ENCODE measurements around the gene TNN. TPM values are rescaled to one million over a fixed set of nuclear protein-coding genes. Genes with fewer than 3 reads are reported as not detected.
A peak's percentile ranks its signal among the peaks of the same experiment; 100 is the strongest.

TNN gene
- total RNA-seq, 1 donor from 2014 or later = 0.61 TPM

DNA sequence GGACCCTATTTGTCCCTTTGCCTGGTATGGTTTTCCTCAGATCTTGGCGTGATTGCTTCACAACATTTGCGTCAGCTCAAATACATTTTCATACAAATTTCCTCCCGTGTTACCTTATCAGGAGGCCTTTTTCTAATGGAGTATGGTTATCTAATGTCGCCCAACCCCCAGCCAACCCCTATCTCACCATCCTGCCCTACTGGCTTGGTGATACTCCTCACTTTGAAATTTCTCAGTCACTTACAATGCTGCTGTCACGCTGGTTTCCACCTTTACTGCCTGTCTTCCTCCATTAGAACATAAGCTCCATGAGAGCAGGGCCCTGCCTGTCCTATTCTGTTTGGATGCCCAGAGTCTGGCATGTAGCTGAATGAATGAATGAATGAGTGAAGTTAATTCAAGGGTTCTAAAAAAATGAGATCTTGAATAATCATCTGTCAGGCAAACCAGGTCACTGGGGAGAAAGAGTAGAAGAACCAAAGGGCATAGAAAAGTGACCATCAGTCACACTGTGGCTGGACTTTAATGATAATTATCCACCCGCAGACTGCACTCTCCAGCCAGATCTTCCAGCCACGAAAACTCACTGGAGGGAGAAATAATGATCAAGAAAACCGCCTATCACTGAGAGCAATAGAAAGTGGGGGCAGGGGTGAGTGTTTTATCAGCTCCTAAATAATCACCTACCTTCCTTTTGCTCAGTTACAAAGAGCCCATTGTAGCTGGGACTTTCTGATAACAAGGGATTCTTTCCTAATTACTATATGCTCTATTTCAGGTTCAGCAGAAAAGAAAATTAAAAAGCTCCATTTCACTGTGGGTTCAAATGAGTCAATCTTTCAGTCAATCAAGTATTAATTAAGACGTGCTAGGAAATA is 103.6 kb downstream of the TNN start:
- DNase-seq (ENCODE audit: low spot score) = no peak

GRCh38 chr1:175172503-175172902 is 104.9 kb downstream of the TNN start:
- DNase-seq (ENCODE audit: low spot score) = no peak

DNA sequence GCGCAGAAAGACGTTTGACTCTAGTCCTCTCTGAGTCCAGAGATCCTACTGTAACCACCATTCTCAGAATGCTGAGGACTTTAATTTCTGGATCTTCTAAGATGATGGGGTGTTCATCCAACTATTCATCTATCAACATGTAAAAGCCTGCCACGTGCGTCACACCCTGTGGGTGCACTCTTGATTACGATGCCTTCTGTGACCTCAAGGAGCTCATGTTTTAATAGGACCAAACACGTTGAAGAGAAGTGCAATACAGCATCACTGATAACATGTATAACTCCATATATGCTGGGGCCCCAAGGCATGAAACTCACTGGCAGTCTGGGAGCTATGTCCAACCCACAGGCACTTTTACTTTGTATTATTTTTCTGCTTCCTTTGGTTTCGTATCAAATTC is 105.9 kb downstream of the TNN start:
- DNase-seq (ENCODE audit: low spot score) = no peak

DNA sequence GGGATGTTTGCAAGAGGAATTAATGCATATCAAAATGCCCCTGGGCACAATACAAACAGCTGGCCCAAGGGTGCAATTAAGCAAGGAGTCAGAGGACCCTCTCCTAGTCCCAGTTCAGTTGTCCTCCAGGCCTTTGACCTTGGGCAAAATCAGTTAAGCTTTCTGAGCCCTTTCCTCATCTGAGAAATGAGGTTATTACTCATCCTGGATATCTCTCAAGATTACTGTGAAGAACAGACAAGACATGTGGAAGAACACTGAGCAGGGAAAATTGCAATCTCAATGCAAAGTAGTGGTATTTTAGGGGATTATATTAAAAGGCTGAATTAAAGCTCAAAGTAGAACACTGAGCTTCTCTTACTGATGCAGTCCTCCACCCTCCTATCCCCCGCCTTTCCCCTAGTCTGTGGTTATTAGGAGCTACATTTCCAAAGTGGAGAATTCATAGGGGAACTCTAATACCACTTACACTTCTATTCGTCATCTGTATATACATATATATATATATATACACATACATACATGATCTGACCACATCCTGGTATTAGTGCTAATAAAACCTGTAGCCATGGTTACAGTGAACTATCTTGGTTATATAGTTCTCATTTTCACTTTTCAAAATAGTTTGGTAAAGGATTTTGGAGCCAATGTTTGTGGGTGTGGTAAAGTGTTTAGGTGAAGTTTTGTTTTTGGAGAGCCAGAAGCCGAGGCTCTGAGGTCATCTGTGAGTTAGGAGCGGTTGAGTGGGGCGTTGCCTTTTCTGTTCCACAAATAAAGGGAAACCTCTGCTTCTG is 106.9 kb downstream of the TNN start:
- no peak for DNase-seq (ENCODE audit: low spot score)

DNA sequence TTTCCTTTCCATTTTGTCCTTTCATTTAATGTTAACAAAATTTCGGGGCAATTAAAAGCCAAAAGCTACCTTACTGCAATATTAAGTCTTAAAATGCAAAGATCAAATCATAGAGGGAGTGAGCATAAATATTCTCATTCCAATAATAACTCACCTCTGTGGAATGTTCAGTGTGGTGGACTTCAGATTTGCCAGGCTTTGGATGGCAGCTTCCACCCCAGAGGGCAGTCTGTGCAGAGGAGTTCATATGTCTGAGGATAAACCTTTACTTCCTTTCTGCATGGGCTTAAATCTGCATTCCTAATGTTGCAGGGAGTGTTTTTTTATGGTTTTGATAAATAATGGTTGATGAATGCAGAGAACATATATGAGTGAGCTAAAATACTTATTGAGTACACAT is 108.6 kb downstream of the TNN start:
- no peak for DNase-seq (ENCODE audit: low spot score)

DNA sequence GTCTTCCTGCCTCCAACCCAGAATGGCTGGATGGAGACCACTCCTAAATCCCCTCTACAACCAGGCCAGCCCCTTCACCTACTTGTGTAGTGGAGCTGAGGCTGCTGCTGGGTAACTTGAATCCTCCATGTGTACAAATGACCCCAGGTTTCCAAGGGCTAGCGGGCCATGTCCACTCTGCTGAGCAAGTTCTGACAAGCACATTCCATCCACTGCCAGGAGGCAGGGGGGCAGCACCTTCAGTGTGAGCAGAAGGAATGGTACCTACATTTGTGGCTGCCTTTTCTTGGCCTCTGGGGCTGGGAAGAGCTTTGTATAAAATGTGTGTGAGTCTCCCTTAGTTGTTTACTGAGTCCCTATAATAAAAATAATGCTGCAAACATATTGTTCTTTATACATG is 110.4 kb downstream of the TNN start:
- no peak for DNase-seq (ENCODE audit: low spot score)

GRCh38 chr1:175178456-175178855 is 110.8 kb downstream of the TNN start:
- no peak for DNase-seq (ENCODE audit: low spot score)

DNA sequence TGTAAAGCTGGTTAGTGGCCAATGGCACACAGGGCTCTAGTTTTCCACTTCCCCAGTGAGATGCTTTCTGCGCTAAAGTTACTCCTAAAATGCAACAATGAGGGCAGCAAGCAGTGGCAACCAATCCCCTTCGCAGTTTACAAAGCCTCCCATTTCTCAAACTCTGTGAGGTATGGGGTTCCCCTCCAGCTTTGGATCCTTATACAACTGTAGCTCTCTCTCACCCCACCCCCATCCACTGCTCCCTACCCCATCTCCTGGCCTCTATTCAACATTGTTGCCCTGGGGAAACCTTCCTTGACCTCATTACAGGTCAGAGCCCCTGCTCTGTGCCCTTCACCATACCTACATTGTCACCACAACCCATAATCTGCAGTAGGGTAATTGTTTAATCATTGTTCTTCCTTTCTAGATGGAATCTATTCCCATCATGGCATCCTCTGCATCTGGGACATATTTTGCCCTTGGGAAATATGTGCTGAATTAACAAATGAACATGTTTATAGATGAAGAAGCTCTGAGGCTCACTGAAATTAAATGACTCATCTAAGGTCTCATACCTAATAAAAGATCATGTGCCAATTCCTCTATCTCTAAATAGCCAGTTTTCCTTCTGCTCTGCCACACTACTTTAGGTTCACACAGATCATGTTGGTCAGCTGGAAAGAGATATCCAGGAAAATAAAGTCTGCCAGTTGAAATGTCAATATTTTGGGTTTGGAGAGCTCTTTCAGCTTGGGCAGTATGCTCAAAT is 112.4 kb downstream of the TNN start:
- no peak for DNase-seq (ENCODE audit: low spot score)

- DNase-seq (ENCODE audit: low spot score) = no peak
Measured at GRCh38 chr1:175182201-175182746, 114.6 kb downstream of the TNN start.

GRCh38 chr1:175183586-175183985 is 116.0 kb downstream of the TNN start:
- DNase-seq (ENCODE audit: low spot score) = no peak

DNA sequence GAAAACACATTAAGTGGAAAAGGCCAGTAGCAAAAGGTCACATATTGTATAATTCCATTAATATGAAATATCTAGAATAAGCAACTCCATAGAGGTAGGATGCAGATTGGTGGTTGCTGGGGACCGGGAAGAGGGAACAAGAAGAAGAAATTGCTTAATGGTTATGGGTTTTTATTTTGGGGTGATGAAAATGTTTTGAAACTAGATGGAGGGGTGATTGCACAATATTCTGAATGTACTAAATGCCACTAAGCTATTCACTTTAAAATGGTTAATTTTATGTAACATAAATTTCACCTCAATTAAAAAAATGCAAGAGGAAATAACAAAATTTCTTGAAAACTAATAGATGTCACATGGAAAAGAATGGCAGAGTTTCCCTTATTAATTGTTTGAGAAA is 118.3 kb downstream of the TNN start:
- no peak for DNase-seq (ENCODE audit: low spot score)

GRCh38 chr1:175186433-175187160 is 119.0 kb downstream of the TNN start:
- no peak for DNase-seq (ENCODE audit: low spot score)

DNA sequence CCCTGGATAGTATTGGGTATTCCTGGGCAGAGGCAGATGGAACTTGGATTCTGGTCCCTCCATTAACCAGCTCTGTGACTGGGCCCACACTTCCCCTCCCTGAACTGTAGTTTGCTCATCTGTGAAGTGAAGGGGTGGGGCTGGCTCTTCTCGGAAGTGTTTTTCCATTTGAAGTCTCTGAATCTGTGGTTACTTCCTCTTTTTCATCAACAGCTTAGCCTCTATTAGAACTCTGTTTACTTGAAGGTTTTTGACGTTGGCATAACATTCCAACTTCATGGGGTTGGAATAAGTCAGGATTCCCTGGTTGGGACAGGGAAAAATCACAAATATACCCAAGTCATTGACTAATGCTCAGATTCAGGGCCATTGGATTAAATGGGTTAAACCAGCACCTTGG is 121.3 kb downstream of the TNN start:
- no peak for DNase-seq (ENCODE audit: low spot score)

DNA sequence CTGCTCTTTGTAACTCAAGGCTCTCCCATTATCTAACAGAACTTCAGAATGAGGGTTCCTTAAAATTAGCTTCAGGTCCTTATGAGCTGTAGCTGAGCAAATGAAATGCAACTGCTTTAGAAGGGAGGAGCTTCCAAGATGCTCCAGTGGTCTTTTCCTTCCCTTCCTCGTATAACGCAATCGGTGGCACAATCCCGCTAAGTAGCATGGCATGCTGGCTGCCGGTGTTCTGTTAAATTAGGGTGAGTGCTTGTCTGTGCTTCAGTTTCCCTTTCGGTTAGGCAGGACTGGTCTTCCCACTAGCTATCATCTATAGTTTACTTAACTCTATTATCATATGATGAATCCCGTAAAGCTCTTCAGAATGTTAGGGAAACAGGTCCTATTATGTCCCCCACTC is 124.0 kb downstream of the TNN start:
- DNase-seq (ENCODE audit: low spot score) = no peak

- DNase-seq (ENCODE audit: low spot score) = no peak
Measured at GRCh38 chr1:175192111-175192629, 124.5 kb downstream of the TNN start.

- peak; percentile 94 for DNase-seq (ENCODE audit: low spot score)
Measured at GRCh38 chr1:175192630-175193526, 125.2 kb downstream of the TNN start, which contains the start of gene KIAA0040. Gene KIAA0040 (minus strand): TSS chr1:175192776. CDS start chr1:175161013, 31,763 bp downstream.

DNA sequence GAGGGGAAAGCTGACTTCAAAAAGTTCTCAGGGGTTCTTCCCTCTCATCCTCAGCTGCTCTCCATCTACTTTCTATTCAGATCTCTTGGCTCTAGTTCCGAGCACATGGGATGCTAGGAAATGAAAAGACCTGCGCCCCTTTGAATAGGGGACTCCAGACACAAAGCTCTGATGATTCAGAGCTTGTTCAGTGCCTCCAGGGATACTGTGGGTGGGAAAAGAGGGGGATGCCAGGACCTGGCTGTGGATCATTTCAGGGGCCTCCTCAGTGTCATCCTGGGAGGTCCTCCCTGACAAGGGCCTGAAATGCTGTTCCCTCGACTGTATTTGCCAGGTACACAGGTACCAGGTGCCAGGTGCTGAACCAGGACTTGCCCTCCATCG is 125.9 kb downstream of the TNN start:
- no peak for DNase-seq (ENCODE audit: low spot score)

DNA sequence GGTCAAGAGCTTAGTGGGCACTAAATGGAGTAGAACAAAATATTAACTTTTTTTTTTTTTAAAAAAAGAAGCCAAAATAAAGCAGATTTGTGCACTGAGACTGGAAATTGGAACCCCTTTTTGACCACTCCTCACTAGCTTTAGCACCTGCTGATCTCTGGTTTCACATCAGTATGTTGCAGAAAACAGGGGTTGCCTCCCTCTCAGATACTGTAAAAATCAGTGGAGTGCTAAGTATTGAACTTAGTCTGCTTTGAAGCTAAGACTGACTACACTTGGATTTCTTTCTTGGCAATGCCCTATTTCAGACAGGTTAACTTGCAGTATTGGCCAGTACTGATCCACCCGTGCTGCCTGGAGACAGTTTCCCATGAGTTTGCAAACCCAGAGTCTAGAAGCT is 127.6 kb downstream of the TNN start:
- no peak for DNase-seq (ENCODE audit: low spot score)

- DNase-seq (ENCODE audit: low spot score) = no peak
Measured at GRCh38 chr1:175195798-175196197, 128.2 kb downstream of the TNN start.

Measured in mesenteric fat pad (tissue), 1 donor.